OCI-LY1 (cell line): ENCODE data around the gene ARHGAP10.

Experiments used
- EZH2 ChIP-seq: fragments of 200-600 bp; sonication (generic), shearing (Covaris generic); IDR thresholded peaks from 2 replicates; pipeline ENCODE4 v1.8.0; 2017; ENCODE audit warnings: borderline replicate concordance, mixed run types, mild to moderate bottlenecking, antibody characterized with exemption, low read length, moderate library complexity, mixed read lengths
- TF ChIP-seq, protein P1 (sequence below): fragments of 200-600 bp; sonication (generic), shearing (Covaris generic); IDR thresholded peaks from 2 replicates; pipeline ENCODE4 v1.5.1; 2017; ENCODE audit warnings: mild to moderate bottlenecking, antibody characterized with exemption, low read length, moderate library complexity, mixed read lengths

DNA sequence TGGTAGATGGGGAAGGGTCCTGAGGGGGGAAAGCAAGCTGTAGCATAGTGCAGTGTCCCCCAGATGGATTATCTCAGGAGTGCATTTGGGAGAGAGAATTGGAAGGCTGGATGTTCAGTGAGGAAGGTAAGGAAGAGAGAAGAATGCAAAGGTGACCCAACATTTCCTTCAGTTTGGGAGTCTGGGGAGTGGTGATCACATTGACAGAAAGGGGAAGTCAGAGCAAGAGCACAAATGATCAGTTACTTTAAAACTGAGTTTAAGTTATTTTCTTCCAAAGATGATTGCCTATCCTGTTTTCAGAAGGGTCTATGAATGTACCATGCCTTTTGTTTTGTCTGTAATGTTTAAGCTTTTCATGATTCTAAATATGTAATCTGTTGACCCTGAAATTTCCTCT, 47.6 kb downstream of the ARHGAP10 start:
- TF ChIP-seq, protein P1, sequence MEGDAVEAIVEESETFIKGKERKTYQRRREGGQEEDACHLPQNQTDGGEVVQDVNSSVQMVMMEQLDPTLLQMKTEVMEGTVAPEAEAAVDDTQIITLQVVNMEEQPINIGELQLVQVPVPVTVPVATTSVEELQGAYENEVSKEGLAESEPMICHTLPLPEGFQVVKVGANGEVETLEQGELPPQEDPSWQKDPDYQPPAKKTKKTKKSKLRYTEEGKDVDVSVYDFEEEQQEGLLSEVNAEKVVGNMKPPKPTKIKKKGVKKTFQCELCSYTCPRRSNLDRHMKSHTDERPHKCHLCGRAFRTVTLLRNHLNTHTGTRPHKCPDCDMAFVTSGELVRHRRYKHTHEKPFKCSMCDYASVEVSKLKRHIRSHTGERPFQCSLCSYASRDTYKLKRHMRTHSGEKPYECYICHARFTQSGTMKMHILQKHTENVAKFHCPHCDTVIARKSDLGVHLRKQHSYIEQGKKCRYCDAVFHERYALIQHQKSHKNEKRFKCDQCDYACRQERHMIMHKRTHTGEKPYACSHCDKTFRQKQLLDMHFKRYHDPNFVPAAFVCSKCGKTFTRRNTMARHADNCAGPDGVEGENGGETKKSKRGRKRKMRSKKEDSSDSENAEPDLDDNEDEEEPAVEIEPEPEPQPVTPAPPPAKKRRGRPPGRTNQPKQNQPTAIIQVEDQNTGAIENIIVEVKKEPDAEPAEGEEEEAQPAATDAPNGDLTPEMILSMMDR = no peak
- TF ChIP-seq EZH2 = no peak
